Fibroblast of upper back skin (primary cell): ENCODE data around the gene EVC.

Experiments
- DNase-seq: peaks from one replicate; pipeline ENCODE4 v3.0.0-alpha.2; 2013

Gene EVC

GRCh38 chr4:5735463-5735862 is 24.5 kb downstream of the EVC start:
- no peak for DNase-seq

DNA sequence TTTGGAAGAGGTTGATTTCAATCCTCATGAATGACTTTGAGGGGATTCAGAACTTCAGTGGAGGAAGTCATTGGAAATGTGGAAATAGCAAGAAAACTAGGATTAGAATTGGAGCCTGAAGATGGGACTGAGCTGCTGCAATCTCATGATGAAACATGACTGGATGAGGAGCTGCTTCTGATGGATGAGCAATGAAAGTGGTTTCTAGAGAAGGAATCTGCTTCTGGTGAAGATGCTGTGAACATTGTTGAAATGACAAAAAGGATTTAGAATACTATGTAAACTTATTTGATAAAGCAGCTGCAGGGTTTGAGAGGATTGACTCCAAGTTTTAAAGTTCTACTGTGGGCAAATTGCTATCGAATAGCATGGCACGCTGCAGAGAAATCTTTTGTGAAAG is 27.1 kb downstream of the EVC start:
- DNase-seq, result no peak

DNA sequence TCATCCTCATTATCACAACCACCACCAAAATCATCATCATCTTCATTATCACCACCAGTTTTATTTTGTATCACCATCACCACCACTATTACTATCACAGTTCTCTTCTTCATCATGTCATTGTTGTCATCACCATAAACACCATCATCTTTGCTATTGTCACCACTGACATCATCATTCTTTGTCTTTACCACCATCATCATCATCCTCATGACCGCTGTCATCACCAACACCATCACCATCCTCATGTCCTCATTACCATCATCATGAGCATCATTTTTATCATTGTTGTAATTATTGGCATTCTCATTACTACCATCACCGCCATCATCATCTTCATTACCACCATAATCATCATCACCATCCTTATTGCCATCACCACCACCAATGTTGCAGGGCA is 31.4 kb downstream of the EVC start:
- DNase-seq, result no peak

GRCh38 chr4:5742968-5743367 is 32.0 kb downstream of the EVC start:
- no peak for DNase-seq

DNA sequence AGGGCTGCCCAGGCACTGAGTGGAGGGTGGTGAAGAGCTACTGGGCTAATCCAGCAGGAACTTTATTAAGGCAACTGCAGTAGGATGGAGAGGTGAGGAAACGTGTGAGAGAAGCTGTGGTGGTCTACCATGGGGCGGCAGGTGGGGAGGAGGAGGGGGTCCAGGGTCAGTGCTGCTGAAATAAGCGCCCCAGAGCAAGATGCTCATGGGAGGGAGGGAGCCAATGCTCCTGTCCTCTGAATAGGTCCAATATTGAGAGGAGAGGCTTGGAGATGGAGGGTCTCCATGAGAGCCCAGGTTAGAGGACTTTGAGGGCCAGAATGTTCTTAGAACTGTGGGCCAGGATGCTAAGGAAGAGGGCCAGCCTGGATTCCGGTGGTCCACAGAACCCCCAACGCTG is 35.2 kb downstream of the EVC start:
- DNase-seq, result no peak

GRCh38 chr4:5746829-5747737 is 36.1 kb downstream of the EVC start:
- peak; percentile 50 for DNase-seq

GRCh38 chr4:5747738-5748375 is 36.9 kb downstream of the EVC start:
- peak; percentile 95 for DNase-seq

- DNase-seq, result no peak
These were observed 38.6 kb downstream of the EVC start for GRCh38 chr4:5749568-5749967.

DNA sequence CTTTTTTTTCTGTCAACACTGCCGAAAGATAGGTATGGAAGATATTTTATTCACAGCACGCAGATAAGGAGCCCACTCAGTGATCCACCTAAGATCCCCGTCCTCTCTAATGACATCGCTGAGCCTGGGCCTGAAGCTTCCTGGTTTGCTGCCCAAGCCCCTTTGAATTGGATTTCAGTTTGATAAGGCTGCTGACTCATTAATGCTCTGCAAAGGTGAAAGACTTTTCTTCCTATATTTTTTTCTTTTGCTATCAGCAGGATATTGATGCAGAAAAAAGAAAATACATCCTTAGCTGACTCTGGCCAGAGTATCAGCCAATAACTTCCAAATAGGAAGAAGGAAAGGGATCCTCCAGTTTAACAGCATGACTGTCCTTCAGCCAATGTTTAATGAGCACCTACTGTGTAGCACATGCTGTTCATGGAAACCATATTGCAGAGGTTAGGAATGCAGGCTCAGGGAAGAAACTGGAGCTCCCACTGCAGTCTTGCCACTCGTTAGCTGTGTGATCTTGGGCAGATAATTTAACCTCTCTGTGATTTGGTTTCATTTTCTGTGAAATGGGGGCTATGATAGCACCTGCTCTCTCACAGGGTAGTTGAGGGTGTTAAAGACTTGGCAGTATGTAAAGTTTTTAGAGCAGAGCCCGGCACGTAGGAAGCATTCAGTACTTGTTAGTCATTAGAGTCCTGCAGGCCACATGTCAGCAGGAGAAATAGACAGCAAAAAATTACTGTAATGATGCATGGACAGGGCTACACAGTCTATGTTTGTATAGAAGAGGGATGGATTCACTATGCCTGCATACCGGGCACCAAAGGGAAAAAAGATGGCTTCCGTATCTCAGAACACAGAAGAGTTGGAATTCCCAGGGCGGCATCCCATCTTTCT is 39.3 kb downstream of the EVC start:
- peak; percentile 82 for DNase-seq

DNA sequence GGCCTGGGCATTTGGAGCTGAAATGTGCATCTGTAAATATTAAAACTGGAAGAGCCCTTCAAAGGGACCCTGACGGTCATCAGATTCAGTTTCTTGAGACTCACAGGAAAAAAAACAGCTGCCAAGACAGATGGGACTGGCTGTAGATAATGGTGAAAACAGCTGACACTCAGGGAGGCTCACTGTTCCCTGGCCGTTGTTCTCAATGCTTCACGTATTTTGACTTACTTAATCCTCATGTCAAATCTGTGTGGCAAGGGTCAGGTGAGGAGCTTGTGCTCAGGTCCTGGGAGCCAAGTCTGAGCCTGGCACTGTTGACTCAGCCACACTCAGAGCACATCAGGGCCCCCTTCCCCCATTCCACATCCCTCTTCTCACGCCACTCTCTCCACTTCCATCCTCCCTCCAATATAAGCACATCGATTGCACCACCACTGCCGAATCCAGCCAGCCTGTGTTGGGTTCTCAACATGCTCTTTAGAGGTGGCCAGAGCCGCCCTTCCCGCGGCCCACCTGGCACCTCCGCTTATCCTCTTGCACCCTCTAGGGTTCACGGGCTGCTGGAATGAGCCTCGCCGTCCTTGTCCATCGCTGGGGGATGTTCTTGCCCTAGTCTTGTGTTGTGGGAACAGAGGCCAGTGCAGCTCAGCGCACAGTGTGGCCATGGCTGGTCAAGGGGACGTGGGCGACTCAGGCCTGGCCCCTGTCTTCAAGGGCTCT is 40.1 kb downstream of the EVC start:
- peak; percentile 38 for DNase-seq

GRCh38 chr4:5751666-5752375 is 40.8 kb downstream of the EVC start:
- DNase-seq, result no peak

DNA sequence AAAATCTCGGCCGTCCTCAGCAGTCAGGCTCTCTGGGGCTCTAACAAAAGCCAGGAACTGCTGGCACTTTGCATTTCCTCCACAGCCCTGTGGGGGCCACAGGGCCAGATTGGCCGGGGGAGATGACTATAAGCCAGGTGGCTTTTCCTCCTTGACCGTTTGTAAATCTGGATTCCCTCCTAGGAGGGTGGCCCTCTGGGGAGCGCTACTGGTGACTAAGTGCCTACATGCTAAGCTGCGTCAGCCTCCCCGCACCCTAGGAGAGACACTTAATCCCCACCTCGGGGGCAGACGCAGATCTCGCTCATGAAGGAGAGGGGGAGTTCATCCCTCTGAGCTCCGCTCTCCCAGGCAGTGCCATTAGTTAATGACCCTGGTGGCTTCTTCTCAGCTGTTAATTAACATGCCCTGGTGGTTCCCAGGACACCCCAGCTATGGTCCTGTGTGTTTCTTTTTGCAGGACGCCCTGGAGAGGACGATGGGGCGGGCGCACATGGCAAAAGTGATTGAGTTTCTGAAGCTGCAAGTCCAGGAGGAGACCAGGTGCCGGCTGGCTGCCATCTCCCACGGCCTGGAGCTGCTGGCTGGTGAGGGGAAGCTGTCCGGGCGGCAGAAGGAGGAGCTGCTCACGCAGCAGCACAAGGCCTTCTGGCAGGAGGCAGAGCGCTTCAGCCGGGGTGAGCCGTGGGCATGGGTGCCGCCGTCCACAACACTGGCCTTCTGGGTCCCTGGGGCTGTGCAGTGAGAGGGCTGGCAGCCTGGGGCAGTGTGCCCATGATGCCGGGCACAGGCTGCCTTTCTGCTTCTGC is 41.6 kb downstream of the EVC start:
- peak; percentile 50 for DNase-seq

- no peak for DNase-seq
These were observed 42.4 kb downstream of the EVC start for GRCh38 chr4:5753366-5753765.

- peak; percentile 67 for DNase-seq
These were observed 42.9 kb downstream of the EVC start for GRCh38 chr4:5753766-5754528.

DNA sequence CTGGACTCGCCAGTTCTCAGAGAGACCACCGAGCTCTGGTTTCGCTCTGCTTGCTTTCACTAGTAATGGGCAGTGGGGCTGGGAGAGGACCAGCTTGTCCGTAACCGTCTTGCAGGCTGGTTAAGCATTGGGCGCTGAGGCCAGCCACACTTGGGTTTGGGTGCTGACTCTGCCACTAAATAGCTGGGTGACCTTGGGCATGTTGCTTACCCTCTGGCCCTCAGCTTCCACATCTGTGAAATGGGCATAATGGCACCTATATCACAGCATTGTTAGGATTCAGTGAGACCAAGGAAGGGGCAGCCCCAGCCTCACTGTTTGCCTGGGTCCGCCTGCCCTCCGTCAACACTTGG is 43.5 kb downstream of the EVC start:
- no peak for DNase-seq

DNA sequence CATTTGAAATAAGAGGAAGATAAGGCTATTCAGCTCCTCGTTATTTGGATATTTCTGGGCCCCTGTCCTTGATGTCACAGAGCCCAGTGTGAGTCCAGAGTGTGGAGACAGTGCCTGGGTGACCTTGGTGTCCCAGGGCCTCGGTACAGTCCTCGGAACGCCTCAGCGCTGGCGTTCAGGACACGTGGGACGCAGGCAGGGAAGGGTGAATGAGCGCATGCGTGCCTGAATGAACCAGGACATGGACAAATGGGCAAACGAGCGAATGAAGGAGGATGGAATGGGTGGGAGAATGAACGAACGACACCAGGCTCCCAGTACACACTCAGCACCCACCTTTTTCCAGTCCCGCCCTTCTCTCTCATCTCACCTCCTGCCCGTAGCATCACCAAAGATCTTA is 44.2 kb downstream of the EVC start:
- no peak for DNase-seq

GRCh38 chr4:5755679-5756078 is 44.7 kb downstream of the EVC start:
- no peak for DNase-seq

GRCh38 chr4:5756271-5756670 is 45.3 kb downstream of the EVC start:
- no peak for DNase-seq

GRCh38 chr4:5757091-5757490 is 46.1 kb downstream of the EVC start:
- DNase-seq, result no peak

- DNase-seq, result no peak
These were observed 46.5 kb downstream of the EVC start for GRCh38 chr4:5757536-5757935.
